ENCODE data around the gene CCL4L2.
"Not testable (repeated sequence)": the region's sequence is repeated elsewhere in the genome, so short reads cannot be mapped to it uniquely, and the experiment has no call there.

Gene CCL4L2

DNA sequence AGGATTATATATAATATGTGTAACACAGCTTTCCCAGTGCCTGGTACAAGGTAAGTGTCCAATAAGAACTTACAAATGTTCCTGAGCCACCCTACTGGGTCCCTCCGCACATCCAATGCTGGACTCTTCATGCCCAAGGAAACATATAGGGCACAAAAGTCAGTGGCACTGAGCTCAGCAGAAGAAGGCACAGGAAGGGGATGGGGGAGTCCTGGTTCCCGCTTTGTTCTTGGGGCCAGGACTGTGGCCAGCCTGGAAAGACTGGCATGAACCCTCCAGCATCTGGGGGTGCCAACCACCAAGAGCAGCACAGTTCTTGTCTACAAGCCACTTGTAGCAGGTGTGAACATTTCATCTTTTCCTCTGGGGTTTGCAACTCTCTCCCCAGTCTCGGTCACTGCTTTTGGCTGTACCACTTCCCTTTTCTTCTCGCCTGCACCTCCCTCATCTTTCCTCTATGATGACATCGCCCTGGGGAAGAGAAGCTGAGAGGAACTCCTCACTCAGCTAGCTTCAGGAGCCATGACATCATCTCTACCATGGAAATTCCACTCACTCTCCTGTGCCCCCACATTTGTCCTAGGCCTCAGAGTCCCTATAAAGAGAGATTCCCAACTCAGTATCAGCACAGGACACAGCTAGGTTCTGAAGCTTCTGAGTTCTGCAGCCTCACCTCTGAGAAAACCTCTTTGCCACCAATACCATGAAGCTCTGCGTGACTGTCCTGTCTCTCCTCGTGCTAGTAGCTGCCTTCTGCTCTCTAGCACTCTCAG is at the start of gene CCL4L2:
CCL4L2 (plus strand) TSS at position 625 of the 773 bp plus-strand sequence.
- not testable (repeated sequence) for DNase-seq

DNA sequence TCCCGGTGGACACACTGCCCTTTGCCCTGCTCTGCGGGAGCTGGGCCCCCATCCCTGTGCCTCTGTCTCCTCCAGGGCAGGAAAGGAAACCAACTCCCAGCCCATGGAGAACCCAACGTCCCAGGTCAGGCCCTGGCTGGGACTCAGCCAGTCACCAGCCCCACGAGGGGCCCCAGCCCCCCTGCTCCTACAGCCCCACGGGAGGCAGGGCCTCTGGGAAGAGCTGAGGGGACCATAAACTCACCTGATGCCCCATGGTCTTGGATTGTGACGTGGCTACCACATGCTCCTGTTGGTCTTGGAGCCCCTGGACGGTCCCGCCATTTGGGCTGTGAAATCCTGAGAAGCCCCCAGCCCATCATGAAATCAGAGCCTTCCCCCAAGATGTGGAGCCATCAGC is 42.0 kb upstream of the CCL4L2 start:
- DNase-seq = not testable (repeated sequence)

DNA sequence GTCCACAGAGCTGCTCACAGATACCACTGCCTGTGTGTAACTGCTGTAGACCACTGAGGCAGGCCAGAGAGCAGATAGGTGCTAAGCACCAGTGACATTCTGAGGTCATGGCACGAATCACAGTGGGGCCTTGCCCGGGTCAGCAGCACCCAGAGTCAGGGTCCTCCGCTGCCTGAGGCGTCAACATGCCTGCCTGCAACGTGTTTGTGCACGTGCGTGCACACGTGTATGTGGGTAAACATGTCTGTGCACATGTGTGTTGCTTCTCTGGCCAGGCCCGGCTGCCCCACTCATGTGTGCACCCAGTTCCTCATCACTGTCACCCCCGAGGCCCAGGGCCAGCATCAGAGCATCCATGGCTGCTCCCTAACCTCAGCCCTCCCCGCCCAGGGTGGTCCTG is 34.3 kb upstream of the CCL4L2 start, which contains the start of gene TBC1D3B:
TBC1D3B (minus strand) TSS at position 101 of the 400 bp plus-strand sequence. CDS start 1,586 bp downstream, outside the sequence.
- not testable (repeated sequence) for DNase-seq

DNA sequence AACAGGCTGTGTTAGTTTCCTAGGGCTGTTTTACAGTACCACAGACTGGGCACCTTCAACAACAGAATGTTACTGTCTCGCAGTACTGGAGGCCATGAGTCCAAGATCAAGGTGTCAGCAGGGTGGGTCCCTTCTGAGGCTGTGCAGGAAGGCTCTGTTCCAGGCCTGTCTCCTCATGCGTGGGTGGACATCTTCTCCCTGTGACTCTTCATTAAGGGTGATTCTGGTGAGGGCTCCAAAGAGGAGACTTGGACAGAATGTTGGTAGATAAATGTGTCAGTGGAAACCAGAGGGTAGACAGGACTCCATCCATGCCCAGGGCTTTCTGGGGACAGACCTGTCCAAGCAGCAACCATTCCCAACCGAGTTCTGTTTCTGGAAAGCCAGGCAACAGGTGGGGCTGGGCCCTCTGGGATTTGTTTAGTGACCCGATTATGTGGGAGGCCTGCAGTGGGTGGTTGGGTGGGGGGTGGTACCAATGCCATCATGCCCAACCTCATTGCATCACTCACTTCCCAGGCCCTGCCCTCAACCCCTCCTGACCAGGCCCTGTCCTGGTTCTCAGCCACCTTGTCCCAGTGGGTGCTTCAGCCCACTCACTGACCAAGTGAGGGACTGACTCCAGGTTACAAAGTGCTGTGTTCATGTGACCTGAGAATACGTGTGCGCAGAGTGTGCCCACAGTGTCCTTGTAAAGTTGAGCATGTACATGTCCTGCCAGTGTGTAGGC is 29.3 kb upstream of the CCL4L2 start:
- not testable (repeated sequence) for DNase-seq

DNA sequence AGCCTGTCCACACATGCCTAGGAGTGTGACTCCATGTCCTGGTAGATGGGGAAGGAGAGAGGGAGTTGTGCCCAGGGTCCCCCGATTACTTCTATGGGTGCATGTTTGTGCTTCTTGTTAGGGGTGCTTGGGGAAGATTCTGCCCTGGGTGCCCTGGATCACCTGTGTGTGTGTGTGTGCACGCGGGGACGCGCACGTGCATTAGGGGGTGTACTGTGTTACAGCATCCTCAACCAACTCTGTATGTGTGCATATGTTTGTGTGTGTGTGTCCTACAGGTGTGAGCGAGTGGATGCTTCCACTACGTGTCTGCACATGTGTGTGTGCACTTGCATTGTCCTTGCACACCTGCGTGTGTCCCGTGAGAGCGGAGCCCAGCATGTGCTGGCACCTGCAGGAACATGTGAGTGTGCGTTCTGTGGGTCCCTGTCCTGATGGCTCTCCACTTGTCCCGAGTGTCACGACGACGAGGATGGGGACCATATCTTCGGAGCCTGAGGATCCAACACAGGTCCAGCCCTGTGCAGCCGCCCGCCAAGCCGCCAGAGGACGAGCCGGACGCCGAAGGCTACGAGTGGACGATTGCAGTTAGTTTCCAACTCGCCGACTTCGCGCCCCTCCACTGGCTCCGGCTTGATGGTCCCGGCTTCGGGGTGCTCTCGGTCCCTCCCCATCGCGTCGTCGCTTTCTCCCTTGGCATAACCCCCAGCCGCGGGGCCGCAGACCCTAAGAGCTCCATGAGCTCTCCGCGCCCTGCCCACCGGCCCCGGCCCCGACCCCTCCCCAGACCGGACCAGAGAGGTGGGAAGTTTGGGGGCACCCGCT is 28.5 kb upstream of the CCL4L2 start:
- DNase-seq = no peak

DNA sequence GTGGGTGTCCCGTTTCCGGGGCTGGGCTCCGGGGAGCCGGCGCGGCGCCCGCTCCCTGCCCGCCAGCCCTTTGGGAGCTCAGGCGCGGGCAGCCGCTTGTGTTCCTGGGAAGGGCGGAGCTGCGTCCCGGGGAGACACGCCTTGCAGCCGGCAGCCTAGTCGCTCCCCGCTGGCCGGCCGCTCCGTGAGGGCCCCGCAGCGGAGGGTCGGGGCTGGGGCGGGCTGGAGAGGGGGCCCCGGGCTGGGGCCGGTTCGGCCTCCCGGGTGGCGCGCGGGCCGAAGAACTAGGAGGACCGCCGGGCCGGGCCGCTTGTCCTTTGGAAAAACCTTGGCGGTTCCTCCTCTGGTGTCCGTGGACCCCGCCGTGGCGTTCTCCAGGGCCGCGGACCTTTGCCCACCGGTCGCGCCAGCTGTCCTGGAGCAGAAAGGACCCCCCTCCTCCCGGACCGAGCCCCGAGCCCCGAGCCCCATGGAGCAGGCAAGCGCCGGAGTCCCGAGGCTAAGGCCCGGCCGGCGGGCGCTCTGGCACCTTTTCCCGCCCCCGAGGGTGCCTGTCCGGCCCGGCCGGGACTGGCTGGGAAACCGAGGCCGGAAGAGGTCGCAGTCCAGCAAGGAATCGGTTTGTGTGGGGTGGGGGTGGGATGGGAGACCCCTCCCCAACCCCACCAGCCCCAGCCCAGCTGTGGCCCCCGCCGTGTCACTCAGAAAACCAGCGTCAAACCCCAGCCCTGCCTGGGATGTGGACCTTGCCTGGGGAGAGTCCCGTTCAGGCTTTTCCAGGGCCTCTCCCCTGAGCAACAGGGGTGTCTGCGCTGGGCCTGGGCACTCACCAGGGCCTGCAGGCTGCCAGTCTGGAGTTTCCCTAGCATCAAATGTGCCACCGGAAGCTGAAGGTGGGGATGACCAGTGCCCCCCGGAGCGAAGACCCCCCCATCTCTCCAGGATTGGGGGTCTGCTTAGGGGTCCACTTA is 27.6 kb upstream of the CCL4L2 start:
- DNase-seq = no peak

DNA sequence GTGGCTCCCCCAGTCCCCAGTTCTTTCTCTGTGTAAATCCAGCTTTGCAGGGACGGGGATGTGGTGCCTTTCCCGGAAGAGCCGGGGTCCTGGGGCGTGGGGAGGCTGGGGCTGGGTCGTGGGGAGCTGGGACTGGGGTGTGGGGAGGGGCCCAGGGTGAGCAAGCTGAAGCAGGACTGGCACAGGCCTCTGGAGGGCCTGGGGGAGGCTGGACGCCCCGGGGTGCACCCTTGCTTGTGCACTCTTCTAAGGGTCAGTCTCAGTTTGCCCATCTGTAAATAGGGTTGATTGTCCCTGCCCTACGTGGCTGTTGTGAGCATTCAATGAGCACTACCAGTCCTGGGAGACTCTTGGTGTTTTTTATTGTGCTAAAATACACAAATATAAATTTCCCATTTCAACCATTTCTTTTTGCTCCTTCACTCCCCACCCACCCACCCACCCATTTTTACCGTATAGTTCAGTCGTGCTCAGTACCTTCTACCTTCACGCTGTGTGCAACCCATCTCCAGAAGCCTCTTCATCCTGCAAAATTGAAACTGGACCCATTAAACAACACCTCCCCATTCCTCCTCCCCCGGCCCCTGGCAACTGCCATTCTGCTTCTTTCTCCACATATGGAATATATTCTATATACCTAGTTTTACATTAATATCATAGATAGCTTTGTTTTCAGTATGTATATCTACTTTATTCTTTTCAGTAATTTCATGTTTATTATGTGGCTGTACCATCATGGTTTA is 26.7 kb upstream of the CCL4L2 start:
- no peak for DNase-seq

DNA sequence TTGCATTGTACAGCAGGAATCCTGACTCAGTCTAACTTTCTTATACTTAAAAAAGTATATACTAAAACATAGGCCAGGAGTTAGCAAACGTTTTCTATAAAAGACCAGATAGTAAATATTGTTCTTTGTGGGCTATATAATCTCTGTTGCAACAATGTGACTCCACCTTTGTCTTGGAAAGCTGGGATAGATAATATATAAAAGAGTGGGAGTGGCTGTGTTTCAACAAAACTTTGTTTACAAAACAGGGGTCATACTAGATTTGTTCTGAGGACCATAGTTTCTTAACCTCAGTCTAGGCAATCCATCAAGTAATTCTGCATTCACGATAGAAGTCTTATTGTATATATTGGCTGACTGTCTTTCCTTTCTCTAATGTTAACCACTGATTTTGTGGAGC is 25.4 kb upstream of the CCL4L2 start:
- DNase-seq = no peak

DNA sequence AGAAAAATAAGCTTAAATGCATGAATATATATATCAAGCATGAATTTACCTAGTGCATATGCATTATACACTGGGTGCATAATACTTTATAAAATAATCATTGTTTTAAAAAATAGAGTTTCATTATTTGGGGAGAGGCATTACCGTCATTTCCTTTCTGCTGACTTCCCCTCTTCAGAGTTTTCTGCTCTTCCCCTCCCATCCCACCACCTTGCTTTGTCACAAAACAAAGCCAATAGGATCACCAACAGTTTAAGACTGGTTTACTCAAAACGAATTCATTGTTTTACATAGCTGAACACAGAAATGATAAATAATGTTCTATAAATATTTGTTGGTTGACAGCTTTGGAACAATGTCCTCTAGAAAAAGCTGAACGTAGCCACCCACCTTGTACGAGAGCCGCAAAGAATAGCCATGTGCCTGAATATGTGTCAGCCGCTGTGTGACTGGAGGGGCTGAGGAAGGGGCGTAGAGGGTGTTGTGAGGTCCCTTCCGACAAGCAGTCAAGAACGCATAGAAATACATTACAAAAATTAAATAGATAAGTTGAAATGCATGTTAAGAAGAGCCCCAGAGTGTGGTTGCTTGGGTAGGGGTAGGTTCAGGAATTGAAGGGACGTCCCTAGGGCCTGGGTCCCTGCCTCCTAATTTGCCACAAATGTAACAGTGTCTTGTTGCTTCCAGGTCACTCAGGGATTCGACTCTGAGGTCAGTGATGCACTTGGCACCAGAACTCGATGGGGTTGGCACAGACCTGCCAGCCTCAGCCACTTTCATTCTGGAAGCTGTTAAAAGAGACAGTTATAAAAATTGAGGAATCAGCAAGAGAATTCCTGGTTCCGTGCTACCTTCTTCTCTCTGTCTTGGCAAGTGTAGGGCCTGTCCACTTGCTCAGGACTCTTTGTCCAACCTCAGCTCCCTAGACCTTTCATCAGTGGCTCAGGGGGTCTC is 23.8 kb upstream of the CCL4L2 start:
- DNase-seq = not testable (repeated sequence)

DNA sequence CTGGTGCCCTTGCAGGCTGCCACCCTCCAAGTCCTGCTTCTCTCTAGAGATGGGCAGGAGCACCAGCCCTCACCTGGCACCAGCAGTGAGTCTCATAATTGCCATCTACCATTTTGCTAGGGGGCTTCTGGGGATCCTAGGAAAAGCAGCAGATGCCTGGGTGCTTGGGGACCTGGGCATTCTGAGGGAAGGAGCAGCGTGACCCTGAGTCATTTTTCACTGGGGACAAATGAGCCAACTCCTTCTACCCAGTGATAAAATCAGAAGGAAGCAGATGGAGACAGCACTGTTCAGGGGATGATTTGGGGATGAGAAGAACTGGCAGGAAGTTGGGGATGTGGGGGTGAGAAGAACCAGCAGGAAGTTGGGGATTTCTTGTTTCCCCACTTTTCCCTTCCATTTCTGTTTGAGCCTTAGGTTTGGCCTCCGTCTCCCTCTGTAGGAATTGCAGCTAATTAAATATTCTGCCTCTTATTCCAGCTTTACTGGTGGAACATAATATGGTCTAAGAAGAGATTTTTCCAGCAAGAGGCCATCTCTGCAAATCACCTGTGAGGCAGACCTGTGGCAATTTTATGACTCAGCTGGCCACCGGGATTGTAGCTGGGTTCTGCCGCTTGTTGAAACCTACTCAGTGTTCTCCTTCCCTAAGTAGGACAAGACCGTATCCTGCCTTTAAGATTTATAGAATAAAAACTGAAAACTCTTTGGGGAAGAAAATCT is 22.8 kb upstream of the CCL4L2 start:
- DNase-seq = not testable (repeated sequence)

DNA sequence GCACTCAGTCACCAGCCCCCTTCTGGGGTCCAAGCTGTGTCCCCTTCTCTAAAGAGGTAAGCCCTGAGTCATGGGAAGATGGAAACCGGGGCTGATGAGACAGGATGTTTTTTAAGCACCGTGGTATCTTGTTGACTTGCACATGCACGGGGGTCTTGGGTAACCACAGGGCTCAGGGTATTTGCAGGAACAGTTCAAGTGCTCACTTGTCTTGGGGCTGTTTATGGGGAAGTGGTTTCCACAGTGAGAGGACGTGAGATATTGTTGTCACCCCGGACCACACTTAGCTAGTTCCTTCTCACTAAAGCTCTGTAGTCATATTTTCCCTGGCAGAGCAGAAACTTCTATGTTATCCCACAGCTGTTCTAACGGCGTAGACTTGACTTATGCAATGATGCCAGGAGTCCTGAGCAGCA is 22.0 kb upstream of the CCL4L2 start:
- DNase-seq = no peak

DNA sequence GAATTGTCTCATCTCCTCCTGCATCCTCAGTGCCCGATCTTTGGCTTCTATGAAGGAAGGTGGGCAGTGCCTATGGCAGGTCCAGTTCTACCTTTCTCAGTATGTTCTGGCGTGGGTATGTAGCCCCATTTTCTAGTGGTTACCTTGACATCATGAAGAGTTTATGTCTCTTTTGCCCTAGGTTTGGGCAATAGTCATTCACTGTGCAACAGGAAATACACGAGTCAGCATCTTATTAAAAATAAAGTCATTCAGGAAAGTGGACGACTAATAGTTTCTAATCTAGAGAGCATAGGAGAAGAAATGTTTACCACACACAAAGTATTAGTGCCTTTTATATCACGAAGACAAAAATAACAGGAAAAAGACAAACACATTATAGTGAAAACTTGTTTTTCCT is 20.9 kb upstream of the CCL4L2 start:
- not testable (repeated sequence) for DNase-seq

DNA sequence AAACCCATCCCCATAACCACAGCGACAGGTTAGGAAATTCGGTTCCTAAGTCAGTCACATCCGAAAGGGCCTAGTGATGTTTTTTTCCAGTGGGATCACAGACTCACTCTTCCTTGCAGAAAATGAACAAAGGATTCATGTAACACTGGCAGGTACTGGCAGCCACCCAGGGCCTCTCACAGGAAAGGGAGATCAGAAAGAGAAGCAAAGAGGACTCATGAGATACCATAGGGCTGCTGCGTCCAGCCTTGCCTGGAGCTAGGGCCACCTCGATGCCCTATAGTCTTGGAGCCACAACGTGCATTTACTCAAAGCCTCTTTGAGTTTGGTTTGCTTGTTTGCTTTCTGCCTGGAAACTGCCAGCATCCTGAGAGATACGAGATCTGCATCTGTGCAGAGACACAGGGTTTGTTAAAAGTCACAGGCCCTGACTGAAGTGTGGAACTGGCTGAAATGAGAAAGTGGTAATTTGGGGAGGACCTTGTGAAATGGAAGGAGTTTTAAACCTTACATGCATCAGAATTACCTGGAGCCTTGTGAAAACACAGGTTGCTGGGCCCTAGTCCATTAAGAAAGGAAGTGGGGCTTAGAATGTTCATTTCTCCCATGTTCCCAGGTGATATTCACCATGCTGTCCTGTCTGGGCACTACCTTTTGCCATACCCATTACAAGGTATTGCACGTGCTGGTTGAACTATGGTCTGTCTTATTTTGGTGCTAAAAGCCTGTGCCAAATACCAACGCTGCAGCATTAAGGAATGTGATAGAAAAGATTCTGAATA is 20.1 kb upstream of the CCL4L2 start:
- DNase-seq = not testable (repeated sequence)

DNA sequence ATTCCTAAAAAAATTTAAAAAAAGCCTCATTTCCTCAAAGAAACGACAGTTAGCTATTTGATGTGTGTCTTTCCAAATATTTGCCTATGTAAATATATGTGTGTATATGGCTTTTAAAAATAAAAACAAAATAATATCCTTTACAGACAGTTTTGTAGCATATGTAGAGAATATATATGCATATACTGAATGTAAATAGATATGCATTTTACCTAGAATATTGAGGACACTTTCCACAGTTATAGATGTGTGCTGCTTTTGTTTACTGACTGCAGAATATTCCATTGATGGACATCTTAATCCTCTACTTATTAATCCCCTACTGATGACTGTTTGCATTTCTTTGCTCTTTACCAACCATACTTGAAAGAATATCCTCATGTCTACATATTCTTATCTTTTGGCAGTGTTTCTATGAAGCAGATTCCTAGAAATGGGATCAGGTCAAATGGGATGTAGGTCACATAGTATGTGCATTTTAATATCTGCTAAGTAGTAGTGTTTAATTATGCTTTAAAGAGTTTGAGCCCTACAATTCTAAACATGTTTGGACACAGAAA is 17.6 kb upstream of the CCL4L2 start:
- no peak for DNase-seq

DNA sequence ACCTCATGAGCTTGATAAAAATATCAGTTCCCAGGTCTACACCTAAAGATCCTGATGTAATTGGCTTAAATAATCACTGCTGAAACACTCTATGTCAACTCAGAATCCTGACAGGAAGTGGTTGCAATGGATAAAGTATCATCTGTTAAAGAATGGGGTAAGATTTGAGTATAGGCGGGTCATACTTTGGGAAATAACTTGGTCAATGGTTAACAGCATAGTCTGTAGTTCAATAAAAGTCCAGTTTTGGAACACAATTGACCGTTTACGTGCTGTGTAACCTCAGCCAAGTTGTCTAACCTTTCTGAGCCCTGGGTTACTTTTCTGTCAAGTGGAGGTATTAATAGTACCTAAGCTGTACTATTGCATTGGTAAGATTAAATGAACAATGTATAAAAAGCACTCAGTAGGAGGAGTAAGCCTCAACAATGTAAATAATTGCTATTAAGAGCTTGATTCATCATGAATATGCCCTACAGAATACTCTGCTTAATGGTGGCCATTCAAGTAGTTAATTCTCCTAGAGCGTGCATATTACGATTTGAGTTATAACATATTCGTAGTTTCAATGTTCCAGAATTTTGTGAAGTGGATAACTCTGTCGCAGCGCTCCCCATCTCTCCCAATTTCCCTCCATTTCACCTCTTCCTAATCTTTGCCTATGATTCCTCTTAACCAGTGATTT is 16.6 kb upstream of the CCL4L2 start:
- DNase-seq = not testable (repeated sequence)

DNA sequence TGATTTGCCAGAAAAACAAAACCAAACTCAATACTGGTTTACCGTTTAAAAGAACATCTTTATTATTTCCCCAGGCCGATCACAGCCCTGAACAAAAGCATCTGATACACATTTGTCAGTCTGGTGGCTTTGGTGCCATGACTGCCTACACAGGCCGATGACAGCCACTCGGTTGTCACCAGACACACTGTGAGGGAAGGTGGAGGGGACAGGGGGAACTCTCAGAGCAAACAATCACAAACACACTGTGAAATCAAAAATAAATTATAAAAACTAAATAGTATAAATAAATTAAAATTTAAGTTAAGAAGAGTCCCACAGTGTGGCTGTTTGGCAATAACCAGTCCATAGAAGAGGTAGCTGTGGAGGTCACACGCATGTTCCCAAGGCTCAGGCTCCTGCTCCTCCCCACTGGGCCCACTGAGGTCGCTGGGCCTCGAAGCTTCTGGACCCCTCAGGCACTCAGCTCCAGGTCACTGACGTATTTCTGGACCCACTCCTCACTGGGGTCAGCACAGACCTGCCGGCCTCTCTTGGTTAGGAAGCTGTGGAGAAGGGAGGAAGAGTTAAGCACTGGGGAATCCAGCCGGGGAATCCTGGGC is 15.9 kb upstream of the CCL4L2 start:
- DNase-seq = not testable (repeated sequence)
